OCI-LY7 (cell line): ENCODE data around the gene EHMT2. TPM values are rescaled to one million over a fixed set of nuclear protein-coding genes. Genes with fewer than 3 reads are reported as not detected.
A peak's percentile ranks its signal among the peaks of the same experiment; 100 is the strongest.

Experiments used
- BruUV-seq: library from RNA; stranded (reverse); fragments of 400-500 nt; replicated peaks from 2 replicates; lab custom pipeline; 2021; lab: Mats Ljungman, UMichigan
- CTCF ChIA-PET: fragments of 300-600 bp; sonication (Branson Sonifier 250); formaldehyde crosslinking; loops from one replicate; lab custom pipeline; 2022; ENCODE audit warnings: antibody characterized with exemption; ENCODE audit not compliant: unreplicated experiment; lab: Charles Lee
- POLR2A ChIA-PET: fragments of 300-600 bp; sonication (Branson Sonifier 250); formaldehyde crosslinking; loops from one replicate; lab custom pipeline; 2022; ENCODE audit warnings: antibody characterized with exemption; lab: Charles Lee
- DNase-seq: peaks from one replicate; pipeline ENCODE4 v3.0.0-alpha.2; 2015; ENCODE audit warnings: low spot score
- H2AFZ ChIP-seq: fragments of 200-600 bp; sonication (generic), shearing (Covaris generic); 2 replicates; pipeline ENCODE4 v1.6.1; 2014; ENCODE audit warnings: mild to moderate bottlenecking, antibody characterized with exemption, low read length, moderate library complexity
- H3K27ac ChIP-seq: fragments of 200-600 bp; sonication (generic); 2 replicates; pipeline ENCODE4 v1.5.1; 2014; ENCODE audit warnings: mixed run types, low read depth, mild to moderate bottlenecking, moderate library complexity, low read length, inconsistent platforms; ENCODE audit not compliant: poor library complexity, severe bottlenecking
- H3K36me3 ChIP-seq: fragments of 200-600 bp; sonication (generic); 2 replicates; pipeline ENCODE4 v1.6.1; 2014; ENCODE audit warnings: mild to moderate bottlenecking, antibody characterized with exemption, low read length, moderate library complexity, mixed read lengths; ENCODE audit not compliant: insufficient read depth
- H3K4me1 ChIP-seq: fragments of 200-600 bp; sonication (generic); 2 replicates; pipeline ENCODE4 v1.5.1; 2014; ENCODE audit warnings: mild to moderate bottlenecking, low read length; ENCODE audit not compliant: insufficient read depth, poor library complexity, severe bottlenecking
- H3K4me2 ChIP-seq: fragments of 200-600 bp; sonication (generic); 2 replicates; pipeline ENCODE4 v1.6.1; 2014; ENCODE audit warnings: mild to moderate bottlenecking, low read length
- H3K4me3 ChIP-seq: fragments of 200-600 bp; sonication (generic); 2 replicates; pipeline ENCODE4 v1.5.1; 2014; ENCODE audit warnings: mild to moderate bottlenecking, low read depth, low read length; ENCODE audit not compliant: poor library complexity, severe bottlenecking
- H3K79me2 ChIP-seq: fragments of 200-600 bp; sonication (generic); 2 replicates; pipeline ENCODE4 v1.6.1; 2016; ENCODE audit warnings: low read depth, mild to moderate bottlenecking, low read length, moderate library complexity, mixed read lengths; ENCODE audit not compliant: insufficient read depth
- H3K9me2 ChIP-seq: fragments of 200-600 bp; sonication (generic); 2 replicates; pipeline ENCODE4 v1.6.1; 2016; ENCODE audit warnings: mild to moderate bottlenecking, low read length, mixed read lengths; ENCODE audit not compliant: insufficient read depth
- H3K9me3 ChIP-seq: fragments of 200-600 bp; sonication (generic); 2 replicates; pipeline ENCODE4 v1.6.1; 2014; ENCODE audit warnings: mild to moderate bottlenecking, mixed run types, low read length, mixed read lengths
- H4K20me1 ChIP-seq: fragments of 200-600 bp; sonication (generic); 2 replicates; pipeline ENCODE4 v1.6.1; 2014; ENCODE audit warnings: mild to moderate bottlenecking, antibody characterized with exemption, low read length, moderate library complexity, mixed read lengths; ENCODE audit not compliant: insufficient read depth
- EZH2phosphoT487 ChIP-seq: fragments of 200-600 bp; sonication (generic); IDR thresholded peaks from 2 replicates; pipeline ENCODE4 v1.6.1; 2018; ENCODE audit warnings: low read depth, borderline replicate concordance, mild to moderate bottlenecking, mixed run types, antibody characterized with exemption, low read length, moderate library complexity, mixed read lengths
- intact Hi-C: fragments of 100-400 bp; cut with micrococcal nuclease; formaldehyde crosslinking; loops from one replicate; pipeline ENCODE4 v1.10.0; 2022; ENCODE audit not compliant: unreplicated experiment
- total RNA-seq, 2 experiments: library from RNA; depleted of rRNA in 1 of 2; stranded (reverse); fragments of >200 nt in 1 of 2; shearing (Covaris generic) in 1 of 2; gene quantifications; 2 replicates each; pipeline ENCODE4 v1.2.3, GENCODE V29; 2014 to 2022
- TF ChIP-seq, protein P1 (sequence below): fragments of 200-600 bp; sonication (generic); conservative IDR thresholded peaks from 2 replicates; pipeline ENCODE4 v1.5.1; 2014; ENCODE audit warnings: mild to moderate bottlenecking, antibody characterized with exemption, low read length, moderate library complexity, mixed read lengths

EHMT2 gene
- total RNA-seq, 2 experiments from 2014 or later = 49.5 to 76.8 TPM

DNA sequence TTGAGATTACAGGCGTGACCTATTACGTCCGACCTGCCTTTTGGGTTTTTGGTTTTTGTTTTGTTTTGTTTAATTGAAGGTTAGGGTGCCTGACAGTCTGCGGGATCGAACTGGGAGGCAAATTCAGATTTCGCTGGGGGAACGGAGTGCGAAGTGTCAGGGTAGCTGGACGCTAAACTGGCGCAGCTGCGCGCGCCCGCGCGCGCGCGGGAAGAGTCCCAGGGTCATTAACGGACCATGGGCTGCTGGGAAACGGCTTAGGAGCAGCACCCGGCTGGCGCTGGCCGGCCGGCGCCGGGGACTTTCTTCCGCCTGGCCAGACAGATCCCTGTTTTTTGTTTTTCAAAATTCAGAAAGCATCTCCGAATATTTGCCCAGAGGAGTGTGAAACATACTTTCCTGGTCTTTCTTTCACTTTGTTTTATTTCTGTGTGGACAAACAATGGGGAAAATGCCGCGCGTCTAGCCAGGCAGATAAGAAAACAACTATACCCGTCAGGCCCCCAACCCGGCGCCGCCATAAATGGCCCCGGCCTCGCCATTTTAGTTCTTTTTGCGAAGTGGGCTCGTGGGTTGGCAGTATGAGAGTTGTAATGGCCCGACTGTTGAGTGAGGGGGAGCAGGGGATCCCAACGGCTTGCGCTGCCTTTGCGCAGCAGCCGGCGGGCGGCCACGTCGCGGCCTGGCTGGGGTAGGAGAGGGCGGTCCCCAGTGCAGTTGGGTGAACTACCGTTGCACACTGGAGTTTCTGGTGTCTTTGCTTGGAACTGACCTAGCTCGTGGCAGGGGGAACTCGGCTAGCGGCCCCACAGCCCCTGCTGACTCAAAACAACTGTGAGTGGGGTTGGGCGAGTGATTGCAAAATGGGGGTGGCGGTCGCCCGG lies 62.9 kb downstream of the EHMT2 start:
- peak; percentile 91 for DNase-seq
- Histone ChIP-seq H4K20me1 (peaks cover 37% of the 10 kb centered on the region), H2AFZ (peak overlapping the region; percentile 16; the same call in 1 of the 2 replicates), H3K9me2 (no peaks in the 10 kb centered on the region), H3K4me1 (peaks cover 59% of the 10 kb centered on the region), H3K4me2 (peak overlapping the region; percentile 96), H3K79me2 (peaks cover 94% of the 10 kb centered on the region), H3K27ac (peak overlapping the region; percentile 95), H3K36me3 (peaks cover 49% of the 10 kb centered on the region), H3K4me3 (peak overlapping the region; percentile 99), H3K9me3 (no peaks in the 10 kb centered on the region)
- TF ChIP-seq, protein P1, sequence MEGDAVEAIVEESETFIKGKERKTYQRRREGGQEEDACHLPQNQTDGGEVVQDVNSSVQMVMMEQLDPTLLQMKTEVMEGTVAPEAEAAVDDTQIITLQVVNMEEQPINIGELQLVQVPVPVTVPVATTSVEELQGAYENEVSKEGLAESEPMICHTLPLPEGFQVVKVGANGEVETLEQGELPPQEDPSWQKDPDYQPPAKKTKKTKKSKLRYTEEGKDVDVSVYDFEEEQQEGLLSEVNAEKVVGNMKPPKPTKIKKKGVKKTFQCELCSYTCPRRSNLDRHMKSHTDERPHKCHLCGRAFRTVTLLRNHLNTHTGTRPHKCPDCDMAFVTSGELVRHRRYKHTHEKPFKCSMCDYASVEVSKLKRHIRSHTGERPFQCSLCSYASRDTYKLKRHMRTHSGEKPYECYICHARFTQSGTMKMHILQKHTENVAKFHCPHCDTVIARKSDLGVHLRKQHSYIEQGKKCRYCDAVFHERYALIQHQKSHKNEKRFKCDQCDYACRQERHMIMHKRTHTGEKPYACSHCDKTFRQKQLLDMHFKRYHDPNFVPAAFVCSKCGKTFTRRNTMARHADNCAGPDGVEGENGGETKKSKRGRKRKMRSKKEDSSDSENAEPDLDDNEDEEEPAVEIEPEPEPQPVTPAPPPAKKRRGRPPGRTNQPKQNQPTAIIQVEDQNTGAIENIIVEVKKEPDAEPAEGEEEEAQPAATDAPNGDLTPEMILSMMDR = no peak
- TF ChIP-seq EZH2phosphoT487 = no peak
- no TSS peak for BruUV-seq
- ChIA-PET POLR2A (interaction anchor here (0.6 to 1.4 kb wide), 3 partner anchors 97 to 304 kb away, joined by 3 to 7 read pairs (median 4); no protein-coding TSS in a partner anchor), CTCF (interaction anchor here (0.6 to 0.7 kb wide), 2 partner anchors 28 to 120 kb away, joined by 3 to 7 read pairs; partner anchors contain the start of gene LSM2)
- intact Hi-C loops = loop anchor here (1.0 to 10.0 kb wide), 5 partner anchors 29 to 340 kb away; partner anchors contain the start of genes GPANK1, MICB, NELFE and SKIC2

DNA sequence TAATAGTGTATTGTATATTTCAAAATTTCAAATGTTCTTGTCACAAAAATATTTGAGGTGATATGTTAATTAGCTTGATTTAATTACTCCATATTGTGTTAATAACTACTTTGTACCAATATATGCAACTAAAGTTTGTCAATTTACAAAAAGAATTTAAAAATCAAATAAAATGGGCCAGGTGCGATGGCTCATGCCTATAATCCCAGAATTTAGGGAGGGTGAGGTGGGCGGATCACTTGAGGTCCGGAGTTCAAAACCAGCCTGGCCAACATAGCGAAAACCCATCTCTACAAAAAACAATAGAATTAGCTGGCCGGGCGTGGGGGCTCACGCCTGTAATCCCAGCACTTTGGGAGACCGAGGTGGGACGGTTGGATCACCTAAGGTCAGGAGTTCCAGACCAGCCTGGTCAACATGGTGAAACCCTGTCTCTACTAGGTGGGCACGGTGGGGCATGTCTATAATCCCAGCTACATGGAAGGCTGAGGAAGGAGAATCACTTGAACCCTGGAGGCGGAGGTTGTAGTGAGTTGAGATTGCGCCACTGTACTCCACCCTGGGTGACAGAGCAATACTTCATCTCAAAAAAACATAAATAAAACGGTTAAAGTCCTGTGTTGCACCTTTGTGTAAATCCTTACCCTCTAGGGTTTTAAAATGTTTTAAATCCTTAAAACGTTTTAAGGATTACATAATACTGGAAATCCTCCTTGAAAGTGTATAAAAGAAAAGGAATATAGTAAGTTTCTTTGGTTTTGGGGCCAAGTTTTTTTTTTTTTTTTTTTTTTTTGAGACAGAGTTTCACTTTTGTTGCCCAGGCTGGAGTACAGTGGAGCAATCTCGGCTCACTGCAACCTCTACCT lies 65.9 kb downstream of the EHMT2 start:
- no peak for TF ChIP-seq EZH2phosphoT487
- TF ChIP-seq, protein P1 = no peak
- intact Hi-C loops = loop anchor here (2.0 to 10.0 kb wide), 6 partner anchors 59 to 337 kb away; partner anchors contain the start of genes ATP6V1G2, EHMT2, MICB and NELFE
- H3K4me3 ChIP-seq = peak overlapping the region; percentile 89
- peak overlapping the region; percentile 95 for H3K27ac ChIP-seq
- H4K20me1 ChIP-seq = peaks cover 8% of the 10 kb centered on the region; the same call in 1 of the 2 replicates
- DNase-seq = no peak
- no peaks in the 10 kb centered on the region for H3K9me3 ChIP-seq
- H3K9me2 ChIP-seq = no peaks in the 10 kb centered on the region
- H3K36me3 ChIP-seq = peaks cover 18% of the 10 kb centered on the region
- peaks cover 36% of the 10 kb centered on the region for H3K4me1 ChIP-seq
- BruUV-seq = no TSS peak
- POLR2A ChIA-PET = interaction anchor here (0.6 to 3.8 kb wide), 9 partner anchors 10 to 236 kb away, joined by 3 to 43 read pairs (median 6); partner anchors contain the start of genes CLIC1, LSM2, MSH5 and NEU1
- CTCF ChIA-PET = interaction anchor here (0.9 to 1.0 kb wide), 2 partner anchors 93 to 104 kb away, joined by 3 read pairs; no protein-coding TSS in a partner anchor
- H2AFZ ChIP-seq = no peak overlapping the region; the same call in 1 of the 2 replicates
- peak overlapping the region; percentile 99 for H3K4me2 ChIP-seq
- H3K79me2 ChIP-seq = peaks cover 67% of the 10 kb centered on the region
